ENCODE data around the gene ANKRD6.

Gene ANKRD6

GRCh38 chr6:89566930-89567629 is 134.1 kb downstream of the ANKRD6 start:
- no peak for DNase-seq

- DNase-seq: no peak
Observed at GRCh38 chr6:89567630-89568390, 134.9 kb downstream of the ANKRD6 start.

GRCh38 chr6:89574910-89575561 is 142.1 kb downstream of the ANKRD6 start:
- DNase-seq: no peak

- DNase-seq: no peak
Observed at GRCh38 chr6:89575562-89575960, 142.6 kb downstream of the ANKRD6 start.

- no peak for DNase-seq
Observed at GRCh38 chr6:89580997-89581666, 148.2 kb downstream of the ANKRD6 start.

GRCh38 chr6:89581689-89582088 is 148.7 kb downstream of the ANKRD6 start:
- no peak for DNase-seq

- no peak for DNase-seq
Observed at GRCh38 chr6:89582669-89583325, 149.8 kb downstream of the ANKRD6 start.

- DNase-seq: no peak
Observed at GRCh38 chr6:89583559-89583958, 150.6 kb downstream of the ANKRD6 start.

- DNase-seq: no peak
Observed at GRCh38 chr6:89584539-89584938, 151.6 kb downstream of the ANKRD6 start.

- DNase-seq: no peak
Observed at GRCh38 chr6:89585154-89585553, 152.2 kb downstream of the ANKRD6 start.

- no peak for DNase-seq
Observed at GRCh38 chr6:89589297-89590025, 156.5 kb downstream of the ANKRD6 start.

GRCh38 chr6:89590133-89590532 is 157.2 kb downstream of the ANKRD6 start:
- DNase-seq: no peak

GRCh38 chr6:89591745-89592144 is 158.8 kb downstream of the ANKRD6 start:
- no peak for DNase-seq

- no peak for DNase-seq
Observed at GRCh38 chr6:89596056-89596455, 163.1 kb downstream of the ANKRD6 start.

GRCh38 chr6:89596484-89596883 is 163.5 kb downstream of the ANKRD6 start:
- DNase-seq: no peak

- no peak for DNase-seq
Observed at GRCh38 chr6:89597372-89597771, 164.4 kb downstream of the ANKRD6 start.

GRCh38 chr6:89597988-89598387 is 165.0 kb downstream of the ANKRD6 start:
- peak; percentile 86 for DNase-seq

GRCh38 chr6:89599727-89600126 is 166.8 kb downstream of the ANKRD6 start:
- DNase-seq: no peak

GRCh38 chr6:89602166-89602565 is 169.2 kb downstream of the ANKRD6 start:
- DNase-seq: no peak

GRCh38 chr6:89604653-89605052 is 171.7 kb downstream of the ANKRD6 start:
- DNase-seq: no peak

- DNase-seq: no peak
Observed at GRCh38 chr6:89605861-89606260, 172.9 kb downstream of the ANKRD6 start.

- DNase-seq: peak; percentile 84
Observed at GRCh38 chr6:89610149-89610642, 177.2 kb downstream of the ANKRD6 start.

Data from OCI-M1 (cell line).